Hepatocyte (in vitro differentiated cells): ENCODE measurements around the gene WNK2.

ENCODE experiments used
- EZH2 ChIP-seq: fragments of 200-600 bp; sonication (generic); IDR thresholded peaks from 2 replicates; pipeline ENCODE4 v1.6.1; 2016; ENCODE audit warnings: antibody characterized with exemption, mild to moderate bottlenecking, borderline replicate concordance
- TF ChIP-seq, protein P1 (sequence below): fragments of 200-600 bp; sonication (generic); IDR thresholded peaks from 2 replicates; pipeline ENCODE4 v1.5.1; 2016; ENCODE audit warnings: antibody characterized with exemption, mild to moderate bottlenecking; ENCODE audit not compliant: poor library complexity

DNA sequence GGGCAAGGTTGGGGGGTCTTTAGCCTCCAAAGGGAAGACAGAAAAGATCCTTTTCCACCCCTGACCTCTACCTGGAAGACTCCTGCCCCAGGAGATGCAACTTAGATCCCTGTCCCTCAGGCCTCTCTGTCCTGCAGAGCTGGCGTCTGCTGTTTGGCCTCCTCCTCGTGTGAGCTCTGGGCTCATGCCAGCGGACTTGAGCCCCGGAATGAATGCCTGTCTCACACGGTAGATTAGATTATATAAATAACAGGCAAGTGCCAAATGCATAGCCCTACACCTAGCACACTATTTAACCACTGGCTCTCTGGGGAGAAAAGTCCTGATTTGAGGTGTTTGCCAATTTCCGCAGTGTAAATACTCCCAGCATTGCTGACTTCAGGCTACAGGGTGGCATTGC is 1.4 kb upstream of the WNK2 start:
- TF ChIP-seq, protein P1, sequence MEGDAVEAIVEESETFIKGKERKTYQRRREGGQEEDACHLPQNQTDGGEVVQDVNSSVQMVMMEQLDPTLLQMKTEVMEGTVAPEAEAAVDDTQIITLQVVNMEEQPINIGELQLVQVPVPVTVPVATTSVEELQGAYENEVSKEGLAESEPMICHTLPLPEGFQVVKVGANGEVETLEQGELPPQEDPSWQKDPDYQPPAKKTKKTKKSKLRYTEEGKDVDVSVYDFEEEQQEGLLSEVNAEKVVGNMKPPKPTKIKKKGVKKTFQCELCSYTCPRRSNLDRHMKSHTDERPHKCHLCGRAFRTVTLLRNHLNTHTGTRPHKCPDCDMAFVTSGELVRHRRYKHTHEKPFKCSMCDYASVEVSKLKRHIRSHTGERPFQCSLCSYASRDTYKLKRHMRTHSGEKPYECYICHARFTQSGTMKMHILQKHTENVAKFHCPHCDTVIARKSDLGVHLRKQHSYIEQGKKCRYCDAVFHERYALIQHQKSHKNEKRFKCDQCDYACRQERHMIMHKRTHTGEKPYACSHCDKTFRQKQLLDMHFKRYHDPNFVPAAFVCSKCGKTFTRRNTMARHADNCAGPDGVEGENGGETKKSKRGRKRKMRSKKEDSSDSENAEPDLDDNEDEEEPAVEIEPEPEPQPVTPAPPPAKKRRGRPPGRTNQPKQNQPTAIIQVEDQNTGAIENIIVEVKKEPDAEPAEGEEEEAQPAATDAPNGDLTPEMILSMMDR = no peak
- TF ChIP-seq EZH2 = no peak
